CD4-positive, alpha-beta T cell treated with Interleukin-17A for 4 hours (primary cell): ENCODE results near the gene RGS19.
"Not testable (repeated sequence)": the region's sequence is repeated elsewhere in the genome, so short reads cannot be mapped to it uniquely, and the experiment has no call there.

Source experiments
- DNase-seq: peaks from one replicate; pipeline ENCODE4 v3.0.0-alpha.2; 2020; ENCODE audit warnings: mixed read lengths

RGS19 gene

GRCh38 chr20:64079273-64080012, at the start of gene RGS19:
Gene RGS19, minus strand, starts transcription at chr20:64079518. Its CDS starts 2,632 bp downstream, at chr20:64076886.
- DNase-seq, result peak; percentile 84

GRCh38 chr20:64123517-64123916, 44.2 kb upstream of the RGS19 start:
- DNase-seq, result not testable (repeated sequence)

- not testable (repeated sequence) for DNase-seq
Measured at GRCh38 chr20:64122927-64123326, 43.6 kb upstream of the RGS19 start.

GRCh38 chr20:64121586-64121985, 42.3 kb upstream of the RGS19 start:
- DNase-seq, result no peak

- DNase-seq, result no peak
Measured at GRCh38 chr20:64119681-64120341, 40.5 kb upstream of the RGS19 start.

- DNase-seq, result no peak
Measured at GRCh38 chr20:64119301-64119680, 40.0 kb upstream of the RGS19 start.

- not testable (repeated sequence) for DNase-seq
Measured at GRCh38 chr20:64117432-64117777, 38.1 kb upstream of the RGS19 start.

- DNase-seq, result no peak
Measured at GRCh38 chr20:64116541-64117431, 37.5 kb upstream of the RGS19 start.

GRCh38 chr20:64116016-64116415, 36.7 kb upstream of the RGS19 start:
- no peak for DNase-seq

GRCh38 chr20:64115171-64115911, 36.0 kb upstream of the RGS19 start:
- DNase-seq, result no peak

GRCh38 chr20:64114356-64114971, 35.1 kb upstream of the RGS19 start:
- no peak for DNase-seq

- no peak for DNase-seq
Measured at GRCh38 chr20:64113796-64114355, 34.6 kb upstream of the RGS19 start.

- DNase-seq, result no peak
Measured at GRCh38 chr20:64113444-64113775, 34.1 kb upstream of the RGS19 start.

GRCh38 chr20:64112691-64113443, 33.5 kb upstream of the RGS19 start:
- DNase-seq, result no peak

GRCh38 chr20:64111841-64112641, 32.7 kb upstream of the RGS19 start:
- DNase-seq, result no peak

GRCh38 chr20:64110411-64111068, 31.2 kb upstream of the RGS19 start:
- DNase-seq, result no peak

GRCh38 chr20:64109831-64110391, 30.6 kb upstream of the RGS19 start:
- no peak for DNase-seq

- DNase-seq, result no peak
Measured at GRCh38 chr20:64108731-64109681, 29.7 kb upstream of the RGS19 start.
